SKM-1 treated with dmso at 0.1 percent for 144 hours (cell line): ENCODE measurements around the gene HDAC11.

Source experiments
- DNase-seq: peaks from one replicate; lab custom pipeline; 2025; ENCODE audit not compliant: unreplicated experiment; lab: John Stamatoyannopoulos, UW

The HDAC11 gene

GRCh38 chr3:13506680-13507079 is 26.6 kb downstream of the HDAC11 start:
- no peak for DNase-seq

- DNase-seq = no peak
These were observed 27.1 kb downstream of the HDAC11 start for GRCh38 chr3:13507247-13507569.

- no peak for DNase-seq
These were observed 27.6 kb downstream of the HDAC11 start for GRCh38 chr3:13507570-13508339.

GRCh38 chr3:13508496-13508895 is 28.4 kb downstream of the HDAC11 start:
- DNase-seq = no peak

- DNase-seq = no peak
These were observed 29.1 kb downstream of the HDAC11 start for GRCh38 chr3:13509059-13509815.

- DNase-seq = no peak
These were observed 29.7 kb downstream of the HDAC11 start for GRCh38 chr3:13509816-13510192.

GRCh38 chr3:13512451-13512850 is 32.3 kb downstream of the HDAC11 start:
- no peak for DNase-seq

GRCh38 chr3:13513051-13513912 is 33.2 kb downstream of the HDAC11 start:
- DNase-seq = no peak

GRCh38 chr3:13513913-13514517 is 33.9 kb downstream of the HDAC11 start:
- DNase-seq = no peak

- DNase-seq = no peak
These were observed 34.7 kb downstream of the HDAC11 start for GRCh38 chr3:13514639-13515435.

- no peak for DNase-seq
These were observed 36.0 kb downstream of the HDAC11 start for GRCh38 chr3:13515786-13516759.

- DNase-seq = no peak
These were observed 36.6 kb downstream of the HDAC11 start for GRCh38 chr3:13516760-13517135.

- no peak for DNase-seq
These were observed 37.3 kb downstream of the HDAC11 start for GRCh38 chr3:13517253-13517977.

- no peak for DNase-seq
These were observed 38.4 kb downstream of the HDAC11 start for GRCh38 chr3:13518516-13518953.

- no peak for DNase-seq
These were observed 39.1 kb downstream of the HDAC11 start for GRCh38 chr3:13519006-13519791.

GRCh38 chr3:13520326-13520880 is 40.3 kb downstream of the HDAC11 start:
- no peak for DNase-seq

GRCh38 chr3:13521309-13521708 is 41.2 kb downstream of the HDAC11 start:
- DNase-seq = no peak
